GM12872 (cell line): ENCODE results near the gene SLC45A3.

Experiments used
- TF ChIP-seq, protein P1 (sequence below): IDR thresholded peaks from 3 replicates; pipeline ENCODE4 v1.5.1; 2011; ENCODE audit warnings: low read depth, mild to moderate bottlenecking, low read length, moderate library complexity; ENCODE audit not compliant: insufficient read depth

Gene SLC45A3

DNA sequence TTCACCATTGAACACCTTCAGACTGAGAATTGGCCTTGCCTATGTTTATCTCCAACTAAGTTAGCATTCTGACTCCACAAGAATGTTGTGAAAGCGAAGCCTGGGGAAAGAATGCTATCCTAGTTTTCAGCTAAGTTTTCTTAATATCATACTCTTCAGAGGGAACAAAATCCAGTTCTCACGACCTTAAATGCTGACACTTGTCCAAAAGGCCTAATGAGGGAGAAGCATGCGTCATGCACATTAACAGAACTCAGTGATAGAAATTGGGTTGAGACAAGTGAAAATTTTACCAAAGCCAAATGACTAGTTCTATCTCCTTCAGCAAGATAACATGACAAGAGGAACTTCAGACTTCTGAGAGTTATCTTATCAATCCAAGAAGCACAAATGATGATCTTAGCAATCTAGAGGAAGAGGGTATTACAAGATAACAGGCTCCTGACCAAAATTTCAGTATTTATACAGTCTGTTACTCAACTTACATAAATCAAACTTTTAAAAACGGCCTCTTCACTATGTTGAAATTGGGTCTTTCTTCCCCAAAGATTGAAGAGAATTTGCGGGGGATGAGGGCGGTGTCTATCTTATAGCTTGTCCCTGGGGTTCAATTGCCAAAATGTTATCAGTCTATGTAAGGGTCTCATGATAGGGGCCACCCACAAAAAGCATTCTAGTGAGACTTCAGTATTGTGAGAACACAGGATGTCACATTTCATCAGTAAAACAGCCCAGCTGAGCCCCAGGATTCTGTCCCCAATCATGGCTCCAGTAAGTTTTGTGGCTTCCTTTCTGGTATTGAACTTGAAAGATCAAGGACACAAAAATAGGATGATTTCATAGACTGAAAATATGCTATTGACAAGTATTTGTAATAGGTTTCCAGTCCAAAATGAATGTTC is 26.5 kb upstream of the SLC45A3 start:
- TF ChIP-seq, protein P1, sequence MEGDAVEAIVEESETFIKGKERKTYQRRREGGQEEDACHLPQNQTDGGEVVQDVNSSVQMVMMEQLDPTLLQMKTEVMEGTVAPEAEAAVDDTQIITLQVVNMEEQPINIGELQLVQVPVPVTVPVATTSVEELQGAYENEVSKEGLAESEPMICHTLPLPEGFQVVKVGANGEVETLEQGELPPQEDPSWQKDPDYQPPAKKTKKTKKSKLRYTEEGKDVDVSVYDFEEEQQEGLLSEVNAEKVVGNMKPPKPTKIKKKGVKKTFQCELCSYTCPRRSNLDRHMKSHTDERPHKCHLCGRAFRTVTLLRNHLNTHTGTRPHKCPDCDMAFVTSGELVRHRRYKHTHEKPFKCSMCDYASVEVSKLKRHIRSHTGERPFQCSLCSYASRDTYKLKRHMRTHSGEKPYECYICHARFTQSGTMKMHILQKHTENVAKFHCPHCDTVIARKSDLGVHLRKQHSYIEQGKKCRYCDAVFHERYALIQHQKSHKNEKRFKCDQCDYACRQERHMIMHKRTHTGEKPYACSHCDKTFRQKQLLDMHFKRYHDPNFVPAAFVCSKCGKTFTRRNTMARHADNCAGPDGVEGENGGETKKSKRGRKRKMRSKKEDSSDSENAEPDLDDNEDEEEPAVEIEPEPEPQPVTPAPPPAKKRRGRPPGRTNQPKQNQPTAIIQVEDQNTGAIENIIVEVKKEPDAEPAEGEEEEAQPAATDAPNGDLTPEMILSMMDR = no peak

DNA sequence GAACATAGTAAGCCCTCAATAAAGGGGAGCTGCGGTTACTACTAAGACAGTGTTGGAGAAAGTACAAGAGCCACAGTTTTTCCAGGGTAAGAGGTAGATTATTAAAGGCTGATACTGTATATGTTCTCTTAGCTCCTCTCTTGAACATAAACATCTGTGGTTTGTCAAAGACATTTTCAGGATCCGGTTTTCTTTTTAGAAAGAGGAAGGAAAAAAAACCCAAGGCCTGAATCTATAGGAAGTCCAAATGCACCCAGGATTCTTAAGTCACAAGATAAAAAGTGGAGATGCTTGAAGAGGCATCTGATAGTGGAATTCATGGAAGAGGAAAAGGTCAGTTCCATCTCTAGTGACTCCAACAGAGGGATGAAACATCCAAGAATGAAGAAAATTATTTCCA is 24.6 kb upstream of the SLC45A3 start:
- TF ChIP-seq, protein P1 = no peak

DNA sequence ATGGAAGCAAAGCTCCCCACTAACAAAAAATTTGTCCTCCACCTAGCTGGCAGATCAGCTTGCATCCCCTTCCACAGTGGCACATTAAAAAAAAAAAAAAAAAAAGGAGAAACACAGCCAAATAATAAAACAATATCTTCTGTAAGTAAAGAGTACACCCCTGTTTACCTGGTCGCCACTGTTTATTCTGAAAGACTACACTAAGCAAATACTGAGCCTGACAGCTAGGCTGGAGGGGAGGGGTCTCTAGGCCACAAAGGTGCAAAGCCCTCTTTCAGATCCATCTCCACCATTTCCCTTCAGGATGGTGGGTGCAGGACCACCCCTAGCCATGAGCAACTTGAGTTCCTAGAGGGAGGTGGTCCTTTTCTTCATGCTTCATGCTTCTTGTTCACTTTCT is 22.8 kb upstream of the SLC45A3 start:
- TF ChIP-seq, protein P1 = no peak

DNA sequence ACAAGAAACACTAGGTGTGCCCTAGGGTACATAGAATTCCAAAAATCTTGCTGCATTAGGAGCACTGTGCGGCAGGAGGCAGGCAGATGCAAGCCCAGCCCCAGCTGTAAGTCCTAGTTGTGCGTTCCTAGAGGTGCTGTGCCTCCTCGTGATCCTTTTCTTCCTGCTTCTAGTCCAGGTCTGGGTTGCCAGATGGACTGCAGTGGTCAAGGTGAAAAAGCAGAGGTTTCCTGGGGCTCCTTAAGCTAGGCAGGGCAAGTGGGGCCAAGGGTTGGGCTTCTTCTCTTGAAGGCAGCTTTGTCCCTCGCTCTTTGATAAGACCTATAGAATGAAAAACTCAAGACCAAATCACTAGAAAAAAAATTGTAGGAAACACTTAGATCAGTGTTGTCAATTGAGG is 21.6 kb upstream of the SLC45A3 start:
- TF ChIP-seq, protein P1 = no peak

DNA sequence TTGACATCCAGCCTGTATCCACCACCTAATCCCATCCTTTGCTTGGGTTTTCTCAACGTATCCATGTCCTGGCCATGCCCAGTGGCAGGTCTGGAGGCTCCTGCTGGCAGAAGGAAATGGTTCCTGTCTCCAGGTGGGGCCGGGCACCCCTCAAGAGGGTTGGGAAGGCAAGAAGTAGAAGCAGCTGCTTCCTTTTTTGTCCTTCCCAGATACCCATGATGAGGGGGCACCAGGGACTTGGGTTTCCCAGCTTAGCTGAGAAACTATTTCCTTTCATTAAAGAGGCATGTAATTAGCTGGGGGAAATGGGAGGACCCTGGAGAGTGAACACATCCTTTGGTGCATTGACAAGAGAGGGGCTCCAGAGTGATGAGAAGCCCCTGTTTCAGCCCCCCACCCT is 21.1 kb upstream of the SLC45A3 start:
- TF ChIP-seq, protein P1 = no peak

DNA sequence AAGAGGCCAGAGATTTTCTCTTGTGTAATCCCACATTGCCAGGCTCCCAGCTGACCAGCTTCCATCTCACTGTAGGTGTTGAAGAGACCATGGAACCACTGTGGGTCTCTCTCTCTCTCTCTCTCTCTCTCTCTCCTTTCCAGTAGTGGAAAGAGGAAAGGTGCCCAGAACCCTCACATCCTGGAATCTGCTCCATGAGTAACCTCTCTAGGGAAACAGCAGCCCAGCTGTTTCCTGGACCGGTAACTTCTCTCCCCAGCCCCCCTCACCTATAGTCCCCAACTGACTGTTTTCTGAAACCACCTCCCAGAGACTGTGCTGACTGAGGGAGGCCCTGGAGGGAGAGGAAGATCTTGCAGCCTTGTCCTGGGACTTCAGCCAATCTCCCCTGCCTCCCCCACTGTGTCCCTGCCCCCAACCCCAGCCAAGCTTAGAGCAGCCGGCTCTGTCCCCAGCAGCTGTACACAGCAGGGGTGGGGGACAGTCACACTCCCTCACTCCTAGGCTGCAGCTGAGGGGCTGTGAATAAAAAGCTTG is 20.6 kb upstream of the SLC45A3 start:
- TF ChIP-seq, protein P1 = no peak

DNA sequence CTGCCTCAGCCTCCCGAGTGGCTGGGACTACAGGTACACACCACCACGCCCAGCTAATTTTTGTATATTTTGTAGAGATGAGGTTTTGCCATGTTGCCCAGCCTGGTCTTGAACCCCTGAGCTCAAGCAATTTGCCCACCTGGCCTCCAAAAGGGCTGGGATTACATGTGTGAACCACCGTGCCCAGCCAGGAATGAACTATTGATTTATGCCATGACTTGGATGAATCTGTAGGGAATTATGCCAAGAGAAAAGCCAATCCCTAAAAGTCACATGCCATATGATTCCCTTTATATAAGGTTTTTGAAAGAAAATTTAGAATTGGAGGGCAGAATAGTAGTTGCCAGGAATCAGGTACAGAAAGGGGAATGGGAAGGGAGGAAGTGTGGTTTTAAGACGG is 19.1 kb upstream of the SLC45A3 start:
- TF ChIP-seq, protein P1 = no peak
